PC-3 (cell line): ENCODE data around the gene DDX54.

Source experiments
- CTCF ChIP-seq: fragments of 300-600 bp; sonication (generic); conservative IDR thresholded peaks from 2 replicates; pipeline ENCODE4 v1.5.1; 2017; ENCODE audit warnings: antibody characterized with exemption, low read depth, mild to moderate bottlenecking, low read length
- EZH2 ChIP-seq: fragments of 300-600 bp; sonication (generic); IDR thresholded peaks from one replicate; pipeline ENCODE4 v1.6.1; 2017; ENCODE audit warnings: antibody characterized with exemption, mild to moderate bottlenecking, low read length; ENCODE audit not compliant: unreplicated experiment
- EZH2phosphoT487 ChIP-seq: fragments of 300-600 bp; sonication (generic); IDR thresholded peaks from 2 replicates; pipeline ENCODE4 v1.6.1; 2018; ENCODE audit warnings: mild to moderate bottlenecking, antibody characterized with exemption, low read length, borderline replicate concordance

GRCh38 chr12:113203852-113204760 is 18.8 kb upstream of the DDX54 start:
- no peak for TF ChIP-seq CTCF
- TF ChIP-seq EZH2 = no peak
- TF ChIP-seq EZH2phosphoT487 = no peak
